Measurements from ENCODE around the gene NRXN3.

Gene NRXN3

GRCh38 chr14:79578470-79578869 lies 1408.3 kb downstream of the NRXN3 start:
- no peak for DNase-seq (ENCODE audit: low read depth in 2 of 2)

- DNase-seq (ENCODE audit: low read depth in 2 of 2): no peak
Observed at GRCh38 chr14:79580414-79580813, 1410.2 kb downstream of the NRXN3 start.

GRCh38 chr14:79580906-79581305 lies 1410.7 kb downstream of the NRXN3 start:
- DNase-seq (ENCODE audit: low read depth in 2 of 2): no peak

- no peak for DNase-seq (ENCODE audit: low read depth in 2 of 2)
Observed at GRCh38 chr14:79581912-79582576, 1411.9 kb downstream of the NRXN3 start.

- no peak for DNase-seq (ENCODE audit: low read depth in 2 of 2)
Observed at GRCh38 chr14:79583738-79584408, 1413.7 kb downstream of the NRXN3 start.

GRCh38 chr14:79584679-79585078 lies 1414.5 kb downstream of the NRXN3 start:
- peak; percentile 73 to 76 for DNase-seq (ENCODE audit: low read depth in 2 of 2)

GRCh38 chr14:79585845-79586244 lies 1415.7 kb downstream of the NRXN3 start:
- DNase-seq (ENCODE audit: low read depth in 2 of 2): no peak

- DNase-seq (ENCODE audit: low read depth in 2 of 2): no peak
Observed at GRCh38 chr14:79586416-79586815, 1416.2 kb downstream of the NRXN3 start.

- DNase-seq (ENCODE audit: low read depth in 2 of 2): peak in 1 of 2 experiments; percentile 63
Observed at GRCh38 chr14:79586989-79587598, 1416.9 kb downstream of the NRXN3 start.

GRCh38 chr14:79587875-79588274 lies 1417.7 kb downstream of the NRXN3 start:
- DNase-seq (ENCODE audit: low read depth in 2 of 2): no peak

GRCh38 chr14:79588398-79588797 lies 1418.2 kb downstream of the NRXN3 start:
- no peak for DNase-seq (ENCODE audit: low read depth in 2 of 2)

- peak in 1 of 2 experiments; percentile 34 for DNase-seq (ENCODE audit: low read depth in 2 of 2)
Observed at GRCh38 chr14:79596551-79596950, 1426.4 kb downstream of the NRXN3 start.

GRCh38 chr14:79597566-79597965 lies 1427.4 kb downstream of the NRXN3 start:
- DNase-seq (ENCODE audit: low read depth in 2 of 2): no peak

- peak in 1 of 2 experiments; percentile 45 for DNase-seq (ENCODE audit: low read depth in 2 of 2)
Observed at GRCh38 chr14:79598339-79598738, 1428.2 kb downstream of the NRXN3 start.

- no peak for DNase-seq (ENCODE audit: low read depth in 2 of 2)
Observed at GRCh38 chr14:79599239-79599638, 1429.1 kb downstream of the NRXN3 start.

- no peak for DNase-seq (ENCODE audit: low read depth in 2 of 2)
Observed at GRCh38 chr14:79600406-79600805, 1430.2 kb downstream of the NRXN3 start.

GRCh38 chr14:79601579-79601978 lies 1431.4 kb downstream of the NRXN3 start:
- no peak for DNase-seq (ENCODE audit: low read depth in 2 of 2)

GRCh38 chr14:79602045-79602444 lies 1431.9 kb downstream of the NRXN3 start:
- DNase-seq (ENCODE audit: low read depth in 2 of 2): no peak

GRCh38 chr14:79602742-79603141 lies 1432.6 kb downstream of the NRXN3 start:
- no peak for DNase-seq (ENCODE audit: low read depth in 2 of 2)

- no peak for DNase-seq (ENCODE audit: low read depth in 2 of 2)
Observed at GRCh38 chr14:79605849-79606248, 1435.7 kb downstream of the NRXN3 start.

- DNase-seq (ENCODE audit: low read depth in 2 of 2): no peak
Observed at GRCh38 chr14:79608446-79608845, 1438.3 kb downstream of the NRXN3 start.

- no peak for DNase-seq (ENCODE audit: low read depth in 2 of 2)
Observed at GRCh38 chr14:79613625-79614024, 1443.5 kb downstream of the NRXN3 start.

- no peak for DNase-seq (ENCODE audit: low read depth in 2 of 2)
Observed at GRCh38 chr14:79614448-79614847, 1444.3 kb downstream of the NRXN3 start.
